ENCODE data around the gene CGB7.
"Not testable (repeated sequence)": the region's sequence is repeated elsewhere in the genome, so short reads cannot be mapped to it uniquely, and the experiment has no call there.

- not testable (repeated sequence) for TF ChIP-seq POLR2AphosphoS5 (IDR thresholded peaks at IDR 0.05)
- TF ChIP-seq, protein P1, sequence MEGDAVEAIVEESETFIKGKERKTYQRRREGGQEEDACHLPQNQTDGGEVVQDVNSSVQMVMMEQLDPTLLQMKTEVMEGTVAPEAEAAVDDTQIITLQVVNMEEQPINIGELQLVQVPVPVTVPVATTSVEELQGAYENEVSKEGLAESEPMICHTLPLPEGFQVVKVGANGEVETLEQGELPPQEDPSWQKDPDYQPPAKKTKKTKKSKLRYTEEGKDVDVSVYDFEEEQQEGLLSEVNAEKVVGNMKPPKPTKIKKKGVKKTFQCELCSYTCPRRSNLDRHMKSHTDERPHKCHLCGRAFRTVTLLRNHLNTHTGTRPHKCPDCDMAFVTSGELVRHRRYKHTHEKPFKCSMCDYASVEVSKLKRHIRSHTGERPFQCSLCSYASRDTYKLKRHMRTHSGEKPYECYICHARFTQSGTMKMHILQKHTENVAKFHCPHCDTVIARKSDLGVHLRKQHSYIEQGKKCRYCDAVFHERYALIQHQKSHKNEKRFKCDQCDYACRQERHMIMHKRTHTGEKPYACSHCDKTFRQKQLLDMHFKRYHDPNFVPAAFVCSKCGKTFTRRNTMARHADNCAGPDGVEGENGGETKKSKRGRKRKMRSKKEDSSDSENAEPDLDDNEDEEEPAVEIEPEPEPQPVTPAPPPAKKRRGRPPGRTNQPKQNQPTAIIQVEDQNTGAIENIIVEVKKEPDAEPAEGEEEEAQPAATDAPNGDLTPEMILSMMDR (IDR thresholded peaks at IDR 0.05 in 8 of 11, conservative IDR thresholded peaks at IDR 0.05 in 3 of 11): not testable (repeated sequence)
Observed at GRCh38 chr19:49049834-49050233, 7.7 kb downstream of the CGB7 start.
